Endothelial cell of umbilical vein (primary cell): ENCODE data around the gene ATRNL1. TPM values are rescaled to one million over a fixed set of nuclear protein-coding genes. Genes with fewer than 3 reads are reported as not detected.

Source experiments
- BruUV-seq: library from RNA; stranded (reverse); fragments of 400-500 nt; replicated peaks from 2 replicates; lab custom pipeline; 2021; lab: Mats Ljungman, UMichigan
- CTCF ChIA-PET: fragments of 300-600, 350-600 bp; sonication (Branson Sonifier 250); formaldehyde crosslinking; loops from one replicate; lab custom pipeline; 2021; ENCODE audit warnings: antibody characterized with exemption, inconsistent platforms; lab: Charles Lee
- POLR2A ChIA-PET: fragments of 300-600, 350-600 bp; sonication (Branson Sonifier 250); formaldehyde crosslinking; loops from one replicate; lab custom pipeline; 2021; ENCODE audit warnings: antibody characterized with exemption, inconsistent platforms; lab: Charles Lee
- DNase-seq: peaks from one replicate; pipeline ENCODE4 v3.0.0-alpha.2; 2011; ENCODE audit warnings: low read depth, low spot score
- FAIRE-seq: peaks from 2 replicates; lab custom pipeline; 2011; peaks lifted over from hg19 to GRCh38; lab: Jason Lieb, UNC
- H2AFZ ChIP-seq: 2 replicates; pipeline ENCODE4 v1.6.0; 2012; ENCODE audit warnings: low read depth, low read length, control low read depth, inconsistent platforms
- H3K27ac ChIP-seq: 2 replicates; pipeline ENCODE4 v1.5.1; 2011; ENCODE audit warnings: low read depth, mild to moderate bottlenecking, control low read depth, low read length, moderate library complexity; ENCODE audit not compliant: insufficient read depth
- H3K27me3 ChIP-seq, 2 experiments: 2 replicates each; pipeline versions ENCODE4 v1.6.0 to v1.6.1; 2011; ENCODE audit warnings: low read length in 2 of 2, mixed read lengths in 1 of 2; ENCODE audit not compliant: control insufficient read depth in 2 of 2, insufficient read depth in 2 of 2
- H3K36me3 ChIP-seq, 2 experiments: 2 replicates in 1 of 2; 3 replicates in 1 of 2; pipeline ENCODE4 v1.5.1; 2011; ENCODE audit warnings: low read length in 2 of 2, mild to moderate bottlenecking in 1 of 2, moderate library complexity in 1 of 2; ENCODE audit not compliant: control insufficient read depth in 2 of 2, insufficient read depth in 2 of 2; ENCODE audit errors: extremely low read depth in 1 of 2
- H3K4me1 ChIP-seq: 3 replicates; pipeline ENCODE4 v1.5.1; 2011; ENCODE audit warnings: mild to moderate bottlenecking, low read length; ENCODE audit not compliant: control insufficient read depth, insufficient read depth; ENCODE audit errors: extremely low read depth
- H3K4me2 ChIP-seq: 2 replicates; pipeline ENCODE4 v1.6.1; 2011; ENCODE audit warnings: low read length, control low read depth, mixed read lengths; ENCODE audit not compliant: insufficient read depth
- H3K4me3 ChIP-seq, 3 experiments: fragments of 200-600 bp in 1 of 3; sonication (generic), shearing (Covaris generic) in 1 of 3; replicated peaks in 1 of 3; 2 replicates each; pipeline ENCODE4 v1.5.1; 2011 to 2016; ENCODE audit warnings: control low read depth in 3 of 3, low read length in 3 of 3, mild to moderate bottlenecking in 2 of 3, inconsistent platforms in 1 of 3, low read depth in 1 of 3, moderate library complexity in 1 of 3; ENCODE audit not compliant: insufficient read depth in 1 of 3
- H3K79me2 ChIP-seq: 2 replicates; pipeline ENCODE4 v1.6.0; 2012; ENCODE audit warnings: low read length, inconsistent platforms; ENCODE audit not compliant: control insufficient read depth, insufficient read depth
- H3K9ac ChIP-seq: replicated peaks from 2 replicates; pipeline ENCODE3; 2011; ENCODE audit warnings: low read length, control low read depth; ENCODE audit not compliant: insufficient read depth; ENCODE audit errors: extremely low read depth
- H3K9me1 ChIP-seq: replicated peaks from 3 replicates; pipeline ENCODE4 v1.6.0; 2011; ENCODE audit warnings: mild to moderate bottlenecking, low read length; ENCODE audit not compliant: control insufficient read depth, insufficient read depth; ENCODE audit errors: extremely low read depth
- H3K9me3 ChIP-seq: replicated peaks from 2 replicates; pipeline ENCODE4 v1.5.1; 2012; ENCODE audit warnings: low read length, inconsistent platforms; ENCODE audit not compliant: control insufficient read depth, insufficient read depth
- H4K20me1 ChIP-seq: replicated peaks from 2 replicates; pipeline ENCODE3; 2011; ENCODE audit warnings: mild to moderate bottlenecking, low read length; ENCODE audit not compliant: control insufficient read depth, insufficient read depth; ENCODE audit errors: extremely low read depth
- EZH2 ChIP-seq: IDR thresholded peaks from 2 replicates; pipeline ENCODE4 v1.6.1; 2012; ENCODE audit warnings: borderline replicate concordance, low read depth, mild to moderate bottlenecking, moderate library complexity, low read length, inconsistent platforms; ENCODE audit not compliant: severe bottlenecking
- FOS ChIP-seq: IDR thresholded peaks from 2 replicates; pipeline ENCODE4 v1.6.1; 2011; ENCODE audit warnings: mild to moderate bottlenecking, low read length, moderate library complexity, borderline replicate concordance; ENCODE audit not compliant: insufficient read depth
- GATA2 ChIP-seq: IDR thresholded peaks from 2 replicates; pipeline ENCODE4 v1.7.0; 2011; ENCODE audit warnings: low read depth, mild to moderate bottlenecking, moderate library complexity, mixed read lengths, low read length; ENCODE audit not compliant: insufficient read length, insufficient read depth
- JUN ChIP-seq: IDR thresholded peaks from 2 replicates; pipeline ENCODE4 v1.6.1; 2011; ENCODE audit warnings: borderline replicate concordance, low read depth; ENCODE audit not compliant: insufficient read length, insufficient read depth
- MYC ChIP-seq: IDR thresholded peaks from one replicate; pipeline ENCODE4 v1.6.1; 2011; ENCODE audit warnings: mild to moderate bottlenecking, low read depth, low read length
- POLR2A ChIP-seq: IDR thresholded peaks from 2 replicates; pipeline ENCODE4 v1.6.1; 2012; ENCODE audit warnings: low read depth, mild to moderate bottlenecking, control low read depth, low read length
- POLR2AphosphoS5 ChIP-seq: IDR thresholded peaks from 2 replicates; pipeline ENCODE4 v1.6.1; 2012; ENCODE audit warnings: low read depth, mild to moderate bottlenecking, control low read depth, low read length, moderate library complexity; ENCODE audit not compliant: insufficient read depth
- dilution Hi-C: fragments of 300-500 bp; cut with MboI; formaldehyde crosslinking; loops from one replicate; pipeline ENCODE4 v1.15.0; 2019; ENCODE audit warnings: low sequenced_read_pairs; ENCODE audit not compliant: extremely low pct_ligation_motif_present
- intact Hi-C: fragments of 100-400 bp; cut with micrococcal nuclease; formaldehyde crosslinking; loops from one replicate; pipeline ENCODE4 v1.10.0; 2022
- polyA plus RNA-seq, 4 experiments: library from polyadenylated mRNA; depleted of rRNA in 3 of 4; stranded (reverse) in 3 of 4; unstranded in 1 of 4; fragments of >200 nt; gene quantifications; 2 replicates each; pipeline versions ENCODE4 v1.2.1 to v1.2.3, GENCODE V29; 2011 to 2012; ENCODE audit warnings: missing spikeins in 1 of 4
- total RNA-seq: library from RNA; stranded (reverse); gene quantifications from 2 replicates; pipeline ENCODE4 v1.2.3, GENCODE V29; 2021
- TF ChIP-seq, protein P1 (sequence below): IDR thresholded peaks from 2 replicates; pipeline ENCODE4 v1.6.1; 2011; ENCODE audit not compliant: insufficient read depth, insufficient read length
- TF ChIP-seq, protein P2 (sequence below), 2 donors: IDR thresholded peaks; 1 replicate in 1 of 2; 2 replicates in 1 of 2; pipeline ENCODE4 v1.5.1; 2011; ENCODE audit warnings: low read length in 2 of 2, mild to moderate bottlenecking in 2 of 2, moderate library complexity in 2 of 2, control low read depth in 1 of 2, inconsistent platforms in 1 of 2, low read depth in 1 of 2; ENCODE audit not compliant: insufficient read depth in 1 of 2; ENCODE audit errors: extremely low read depth in 1 of 2

Gene ATRNL1
- total and polyA plus RNA-seq, 2 donors (not counting 3 experiments of a cell fraction or from before 2014, with no cell fraction given) = not detected

DNA sequence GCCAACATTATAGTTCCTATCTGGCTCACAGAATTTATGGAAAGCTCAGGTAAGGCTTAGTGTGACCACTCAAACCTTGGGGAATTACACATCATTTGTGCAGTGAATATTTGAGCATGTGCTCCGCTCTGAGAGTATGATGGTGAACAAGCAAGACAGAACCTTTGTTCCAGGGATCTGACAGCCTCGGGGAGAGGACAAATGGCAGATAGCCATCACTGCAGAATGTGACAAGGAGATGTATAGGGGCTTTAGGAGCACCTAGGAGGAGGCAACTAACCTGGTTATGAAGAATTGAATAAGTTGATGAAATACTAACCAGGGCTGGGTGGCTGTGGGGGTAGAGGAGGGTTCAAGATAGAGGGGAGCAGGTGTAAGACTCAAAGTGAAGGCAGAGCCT, 889.4 kb downstream of the ATRNL1 start:
- Histone ChIP-seq H3K4me3 (no peak overlapping the region), H4K20me1 (no peaks in the 10 kb centered on the region), H3K4me2 (no peak overlapping the region), H3K27me3 (no peaks in the 10 kb centered on the region), H3K4me1 (no peaks in the 10 kb centered on the region), H3K9me3 (no peaks in the 10 kb centered on the region), H3K27ac (no peak overlapping the region), H3K79me2 (no peaks in the 10 kb centered on the region), H3K36me3 (no peaks in the 10 kb centered on the region), H3K9me1 (no peaks in the 10 kb centered on the region), H2AFZ (no peak overlapping the region), H3K9ac (no peak overlapping the region)
- TF ChIP-seq JUN (no peak), POLR2A (no peak), POLR2AphosphoS5 (no peak), FOS (no peak), MYC (no peak), GATA2 (no peak), EZH2 (no peak)
- TF ChIP-seq, protein P1, sequence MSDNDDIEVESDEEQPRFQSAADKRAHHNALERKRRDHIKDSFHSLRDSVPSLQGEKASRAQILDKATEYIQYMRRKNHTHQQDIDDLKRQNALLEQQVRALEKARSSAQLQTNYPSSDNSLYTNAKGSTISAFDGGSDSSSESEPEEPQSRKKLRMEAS = no peak
- TF ChIP-seq, protein P2, sequence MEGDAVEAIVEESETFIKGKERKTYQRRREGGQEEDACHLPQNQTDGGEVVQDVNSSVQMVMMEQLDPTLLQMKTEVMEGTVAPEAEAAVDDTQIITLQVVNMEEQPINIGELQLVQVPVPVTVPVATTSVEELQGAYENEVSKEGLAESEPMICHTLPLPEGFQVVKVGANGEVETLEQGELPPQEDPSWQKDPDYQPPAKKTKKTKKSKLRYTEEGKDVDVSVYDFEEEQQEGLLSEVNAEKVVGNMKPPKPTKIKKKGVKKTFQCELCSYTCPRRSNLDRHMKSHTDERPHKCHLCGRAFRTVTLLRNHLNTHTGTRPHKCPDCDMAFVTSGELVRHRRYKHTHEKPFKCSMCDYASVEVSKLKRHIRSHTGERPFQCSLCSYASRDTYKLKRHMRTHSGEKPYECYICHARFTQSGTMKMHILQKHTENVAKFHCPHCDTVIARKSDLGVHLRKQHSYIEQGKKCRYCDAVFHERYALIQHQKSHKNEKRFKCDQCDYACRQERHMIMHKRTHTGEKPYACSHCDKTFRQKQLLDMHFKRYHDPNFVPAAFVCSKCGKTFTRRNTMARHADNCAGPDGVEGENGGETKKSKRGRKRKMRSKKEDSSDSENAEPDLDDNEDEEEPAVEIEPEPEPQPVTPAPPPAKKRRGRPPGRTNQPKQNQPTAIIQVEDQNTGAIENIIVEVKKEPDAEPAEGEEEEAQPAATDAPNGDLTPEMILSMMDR (IDR thresholded peaks at IDR 0.05; ENCODE audit: extremely low read depth in 1 of 2, insufficient read depth in 1 of 2, low read depth in 1 of 2, low read length in 2 of 2) = no peak
- FAIRE-seq (no peak), DNase-seq (no peak)
- intact Hi-C loops = no loop called here
- ChIA-PET CTCF (no interaction called here), POLR2A (no interaction called here)
- dilution Hi-C loops = no loop called here
- no TSS peak for BruUV-seq
